ENCODE measurements around the gene AVPI1. TPM values are rescaled to one million over a fixed set of nuclear protein-coding genes. Genes with fewer than 3 reads are reported as not detected.

AVPI1 gene
- total and polyA plus RNA-seq, 2 of the 13 experiments (the other 11 are each of a cell fraction or from before 2014, with no cell fraction given), result 39.8 to 61.2 TPM

GRCh38 chr10:97707134-97707861 lies 20.3 kb upstream of the AVPI1 start (continued):
- no peak for TF ChIP-seq USF2 (IDR thresholded peaks at IDR 0.05; ENCODE audit: low read depth, low read length)
- no peak for TF ChIP-seq USF2 (CRISPR knock-in tag; IDR thresholded peaks at IDR 0.05; ENCODE audit: borderline replicate concordance)
- no peak for TF ChIP-seq ZNF672 (CRISPR knock-in tag; IDR thresholded peaks at IDR 0.05)
- TF ChIP-seq ZNF30 (CRISPR knock-in tag; IDR thresholded peaks at IDR 0.05), result no peak
- TF ChIP-seq ATF7-NPFF (CRISPR knock-in tag; IDR thresholded peaks at IDR 0.05; ENCODE audit: low read depth), result 0 out of 2 replicates have a peak, but pooled peaks have one; percentile 51
- no peak for TF ChIP-seq ZNF256 (CRISPR knock-in tag; conservative IDR thresholded peaks at IDR 0.05)
- TF ChIP-seq, protein P1, sequence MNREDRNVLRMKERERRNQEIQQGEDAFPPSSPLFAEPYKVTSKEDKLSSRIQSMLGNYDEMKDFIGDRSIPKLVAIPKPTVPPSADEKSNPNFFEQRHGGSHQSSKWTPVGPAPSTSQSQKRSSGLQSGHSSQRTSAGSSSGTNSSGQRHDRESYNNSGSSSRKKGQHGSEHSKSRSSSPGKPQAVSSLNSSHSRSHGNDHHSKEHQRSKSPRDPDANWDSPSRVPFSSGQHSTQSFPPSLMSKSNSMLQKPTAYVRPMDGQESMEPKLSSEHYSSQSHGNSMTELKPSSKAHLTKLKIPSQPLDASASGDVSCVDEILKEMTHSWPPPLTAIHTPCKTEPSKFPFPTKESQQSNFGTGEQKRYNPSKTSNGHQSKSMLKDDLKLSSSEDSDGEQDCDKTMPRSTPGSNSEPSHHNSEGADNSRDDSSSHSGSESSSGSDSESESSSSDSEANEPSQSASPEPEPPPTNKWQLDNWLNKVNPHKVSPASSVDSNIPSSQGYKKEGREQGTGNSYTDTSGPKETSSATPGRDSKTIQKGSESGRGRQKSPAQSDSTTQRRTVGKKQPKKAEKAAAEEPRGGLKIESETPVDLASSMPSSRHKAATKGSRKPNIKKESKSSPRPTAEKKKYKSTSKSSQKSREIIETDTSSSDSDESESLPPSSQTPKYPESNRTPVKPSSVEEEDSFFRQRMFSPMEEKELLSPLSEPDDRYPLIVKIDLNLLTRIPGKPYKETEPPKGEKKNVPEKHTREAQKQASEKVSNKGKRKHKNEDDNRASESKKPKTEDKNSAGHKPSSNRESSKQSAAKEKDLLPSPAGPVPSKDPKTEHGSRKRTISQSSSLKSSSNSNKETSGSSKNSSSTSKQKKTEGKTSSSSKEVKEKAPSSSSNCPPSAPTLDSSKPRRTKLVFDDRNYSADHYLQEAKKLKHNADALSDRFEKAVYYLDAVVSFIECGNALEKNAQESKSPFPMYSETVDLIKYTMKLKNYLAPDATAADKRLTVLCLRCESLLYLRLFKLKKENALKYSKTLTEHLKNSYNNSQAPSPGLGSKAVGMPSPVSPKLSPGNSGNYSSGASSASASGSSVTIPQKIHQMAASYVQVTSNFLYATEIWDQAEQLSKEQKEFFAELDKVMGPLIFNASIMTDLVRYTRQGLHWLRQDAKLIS (CRISPR knock-in tag; IDR thresholded peaks at IDR 0.05), result no peak
- TF ChIP-seq, protein P2, sequence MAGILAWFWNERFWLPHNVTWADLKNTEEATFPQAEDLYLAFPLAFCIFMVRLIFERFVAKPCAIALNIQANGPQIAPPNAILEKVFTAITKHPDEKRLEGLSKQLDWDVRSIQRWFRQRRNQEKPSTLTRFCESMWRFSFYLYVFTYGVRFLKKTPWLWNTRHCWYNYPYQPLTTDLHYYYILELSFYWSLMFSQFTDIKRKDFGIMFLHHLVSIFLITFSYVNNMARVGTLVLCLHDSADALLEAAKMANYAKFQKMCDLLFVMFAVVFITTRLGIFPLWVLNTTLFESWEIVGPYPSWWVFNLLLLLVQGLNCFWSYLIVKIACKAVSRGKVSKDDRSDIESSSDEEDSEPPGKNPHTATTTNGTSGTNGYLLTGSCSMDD (CRISPR knock-in tag; IDR thresholded peaks at IDR 0.05), result no peak
- 0 out of 2 replicates have a peak, but pooled peaks have one; percentile 24 for TF ChIP-seq ERF (CRISPR knock-in tag; IDR thresholded peaks at IDR 0.05)
- TF ChIP-seq GLI4 (CRISPR knock-in tag; IDR thresholded peaks at IDR 0.05; ENCODE audit: borderline replicate concordance), result no peak
- TF ChIP-seq CBX2 (IDR thresholded peaks at IDR 0.05; ENCODE audit: low read depth, low read length), result no peak
- no peak for TF ChIP-seq CBX2 (CRISPR knock-in tag; IDR thresholded peaks at IDR 0.05; ENCODE audit: low read depth)
- TF ChIP-seq GATAD2A (CRISPR knock-in tag; IDR thresholded peaks at IDR 0.05), result peak; percentile 69
- TF ChIP-seq ZNF768 (CRISPR knock-in tag; IDR thresholded peaks at IDR 0.05), result peak; percentile 50; the same call in 1 of the 2 replicates
- TF ChIP-seq ZMAT5 (CRISPR knock-in tag; IDR thresholded peaks at IDR 0.05; ENCODE audit: borderline replicate concordance, low read depth), result no peak
- no peak for TF ChIP-seq ETS1 (CRISPR knock-in tag; IDR thresholded peaks at IDR 0.05)
- TF ChIP-seq KLF16 (CRISPR knock-in tag; IDR thresholded peaks at IDR 0.05), result no peak
- TF ChIP-seq MLLT10 (CRISPR knock-in tag; IDR thresholded peaks at IDR 0.05), result no peak
- no peak for TF ChIP-seq TBP (CRISPR knock-in tag; IDR thresholded peaks at IDR 0.05)
- TF ChIP-seq ZNF781 (CRISPR knock-in tag; IDR thresholded peaks at IDR 0.05; ENCODE audit: borderline replicate concordance, not compliant biosample characterization), result no peak
- TF ChIP-seq MBNL3 (CRISPR knock-in tag; conservative IDR thresholded peaks at IDR 0.05), result no peak
- no peak for TF ChIP-seq ZNF12 (CRISPR knock-in tag; IDR thresholded peaks at IDR 0.05)
- no peak for TF ChIP-seq MZF1 (CRISPR knock-in tag; IDR thresholded peaks at IDR 0.05; ENCODE audit: borderline replicate concordance)

All from HepG2 (cell line).